GM19193 (cell line): ENCODE results near the gene NFIA.

Experiments used
- POLR2A ChIP-seq: IDR thresholded peaks from 4 replicates; pipeline ENCODE4 v1.6.1; 2011; ENCODE audit not compliant: insufficient read depth, insufficient read length; ENCODE audit errors: extremely low read depth

NFIA gene

GRCh38 chr1:61358770-61359455 lies 276.6 kb downstream of the NFIA start:
- TF ChIP-seq POLR2A = no peak

- no peak for TF ChIP-seq POLR2A
Measured at GRCh38 chr1:61361931-61362330, 279.6 kb downstream of the NFIA start.

- no peak for TF ChIP-seq POLR2A
Measured at GRCh38 chr1:61362351-61362750, 280.0 kb downstream of the NFIA start.

GRCh38 chr1:61368366-61368765 lies 286.0 kb downstream of the NFIA start:
- TF ChIP-seq POLR2A = no peak

- TF ChIP-seq POLR2A = no peak
Measured at GRCh38 chr1:61368876-61369275, 286.5 kb downstream of the NFIA start.

GRCh38 chr1:61370177-61370912 lies 288.0 kb downstream of the NFIA start:
- no peak for TF ChIP-seq POLR2A

- TF ChIP-seq POLR2A = no peak
Measured at GRCh38 chr1:61370913-61371279, 288.5 kb downstream of the NFIA start.

GRCh38 chr1:61372944-61373343 lies 290.6 kb downstream of the NFIA start:
- TF ChIP-seq POLR2A = no peak

- TF ChIP-seq POLR2A = no peak
Measured at GRCh38 chr1:61374156-61374555, 291.8 kb downstream of the NFIA start.

- no peak for TF ChIP-seq POLR2A
Measured at GRCh38 chr1:61375082-61375880, 292.9 kb downstream of the NFIA start.

GRCh38 chr1:61376151-61376550 lies 293.8 kb downstream of the NFIA start:
- TF ChIP-seq POLR2A = no peak

- no peak for TF ChIP-seq POLR2A
Measured at GRCh38 chr1:61377242-61377958, 295.0 kb downstream of the NFIA start.

GRCh38 chr1:61378494-61379180 lies 296.3 kb downstream of the NFIA start:
- no peak for TF ChIP-seq POLR2A

GRCh38 chr1:61379693-61380092 lies 297.3 kb downstream of the NFIA start:
- no peak for TF ChIP-seq POLR2A
